Loucy (cell line): Measurements from ENCODE around the gene ASB4.

Experiments
- H2AFZ ChIP-seq: fragments of 200-600 bp; sonication (generic); 2 replicates; pipeline ENCODE4 v1.6.0; 2016; ENCODE audit warnings: antibody characterized with exemption, mild to moderate bottlenecking, low read length, moderate library complexity
- H3F3A ChIP-seq: fragments of 200-600 bp; 2 replicates; pipeline ENCODE4 v1.6.0; 2016; ENCODE audit warnings: antibody characterized with exemption, low read depth, mild to moderate bottlenecking
- H3K27me3 ChIP-seq: fragments of 200-600 bp; sonication (generic); 2 replicates; pipeline ENCODE4 v1.6.1; 2014; ENCODE audit warnings: low read length, mild to moderate bottlenecking; ENCODE audit not compliant: insufficient read depth, poor library complexity, severe bottlenecking
- H3K36me3 ChIP-seq: fragments of 200-600 bp; sonication (generic); 2 replicates; pipeline ENCODE4 v1.6.1; 2016; ENCODE audit warnings: low read length; ENCODE audit not compliant: insufficient read depth
- H3K4me1 ChIP-seq: fragments of 200-600 bp; sonication (generic); 2 replicates; pipeline ENCODE4 v1.5.1; 2014; ENCODE audit warnings: low read length, mild to moderate bottlenecking; ENCODE audit not compliant: insufficient read depth, poor library complexity, severe bottlenecking
- H3K4me2 ChIP-seq: fragments of 200-600 bp; sonication (generic); 2 replicates; pipeline ENCODE4 v1.6.0; 2014; ENCODE audit warnings: antibody characterized with exemption, low read length, low read depth, mild to moderate bottlenecking; ENCODE audit not compliant: poor library complexity, severe bottlenecking
- H3K4me3 ChIP-seq: fragments of 200-600 bp; sonication (generic); 2 replicates; pipeline ENCODE4 v1.5.1; 2014; ENCODE audit warnings: low read length, mild to moderate bottlenecking, mixed read lengths; ENCODE audit not compliant: poor library complexity, severe bottlenecking
- H3K79me2 ChIP-seq: fragments of 200-600 bp; sonication (generic); 2 replicates; pipeline ENCODE4 v1.6.1; 2014; ENCODE audit warnings: low read length; ENCODE audit not compliant: insufficient read depth
- H3K9ac ChIP-seq: fragments of 200-600 bp; sonication (generic); 2 replicates; pipeline ENCODE4 v1.6.0; 2014; ENCODE audit warnings: mild to moderate bottlenecking, low read depth, low read length, moderate library complexity; ENCODE audit not compliant: poor library complexity, severe bottlenecking
- H3K9me2 ChIP-seq: fragments of 200-600 bp; sonication (generic); replicated peaks from 2 replicates; pipeline ENCODE4 v1.6.1; 2016; ENCODE audit warnings: low read depth, low read length, mixed read lengths
- H3K9me3 ChIP-seq: fragments of 200-600 bp; sonication (generic); 2 replicates; pipeline ENCODE4 v1.6.1; 2014; ENCODE audit warnings: mild to moderate bottlenecking, antibody characterized with exemption, low read length, low read depth; ENCODE audit not compliant: insufficient read depth
- H4K20me1 ChIP-seq: fragments of 200-600 bp; sonication (generic); 2 replicates; pipeline ENCODE4 v1.6.0; 2014; ENCODE audit warnings: antibody characterized with exemption, low read length, mild to moderate bottlenecking; ENCODE audit not compliant: insufficient read depth, poor library complexity, severe bottlenecking
- CTCF ChIP-seq: fragments of 200-600 bp; sonication (generic); conservative IDR thresholded peaks from 2 replicates; pipeline ENCODE4 v1.5.1; 2014; ENCODE audit warnings: mild to moderate bottlenecking, antibody characterized with exemption, low read length
- EZH2phosphoT487 ChIP-seq: fragments of 200-600 bp; IDR thresholded peaks from 2 replicates; pipeline ENCODE4 v1.6.1; 2018; ENCODE audit warnings: antibody characterized with exemption, mild to moderate bottlenecking, moderate library complexity, borderline replicate concordance

Gene ASB4

DNA sequence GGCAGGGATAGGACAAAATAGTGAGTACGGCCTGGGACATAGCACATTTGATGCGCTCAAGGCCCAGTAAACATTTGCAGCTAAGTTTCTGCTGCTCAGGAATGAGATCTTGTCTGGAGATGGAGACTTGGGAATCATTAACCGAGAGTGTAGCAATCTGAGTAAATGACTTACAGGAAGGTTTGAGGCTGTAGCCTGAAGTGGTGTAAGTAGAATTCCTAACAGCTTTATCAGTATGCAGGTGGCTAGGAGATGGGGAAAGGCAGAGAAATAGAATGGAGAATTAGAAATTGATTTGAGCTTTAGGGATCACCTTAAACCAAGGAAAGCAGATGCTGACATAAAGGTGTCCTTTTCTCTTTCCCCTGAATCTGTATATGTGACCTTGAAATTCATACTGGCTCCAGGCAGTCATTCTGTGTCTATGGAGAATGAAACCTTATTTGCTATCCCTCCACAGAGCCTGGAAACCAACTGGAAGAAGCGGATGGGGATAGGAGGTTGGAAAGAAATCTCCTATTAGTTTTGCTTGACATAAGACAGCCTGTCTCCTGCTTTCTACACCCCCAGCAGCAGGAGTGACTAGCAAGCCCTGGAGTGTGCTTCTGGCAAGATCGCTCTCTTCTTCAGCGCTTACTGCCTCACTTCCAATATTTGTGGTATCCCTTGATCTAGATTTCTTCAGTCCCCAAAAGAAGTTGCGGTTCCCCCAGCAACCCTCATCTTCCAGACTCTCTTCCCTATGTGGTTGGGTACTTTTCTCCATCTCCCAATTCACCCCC, 44.5 kb upstream of the ASB4 start:
- Histone ChIP-seq H3K4me2 (no peak overlapping the region), H3K4me1 (no peaks in the 10 kb centered on the region), H3K9ac (no peak overlapping the region), H3K27me3 (no peaks in the 10 kb centered on the region), H3K9me2 (no peaks in the 10 kb centered on the region), H3K79me2 (no peaks in the 10 kb centered on the region), H4K20me1 (no peaks in the 10 kb centered on the region), H3F3A (no peaks in the 10 kb centered on the region), H3K9me3 (no peaks in the 10 kb centered on the region), H2AFZ (no peak overlapping the region), H3K4me3 (no peak overlapping the region), H3K36me3 (no peaks in the 10 kb centered on the region)
- TF ChIP-seq EZH2phosphoT487 (no peak), CTCF (no peak)

DNA sequence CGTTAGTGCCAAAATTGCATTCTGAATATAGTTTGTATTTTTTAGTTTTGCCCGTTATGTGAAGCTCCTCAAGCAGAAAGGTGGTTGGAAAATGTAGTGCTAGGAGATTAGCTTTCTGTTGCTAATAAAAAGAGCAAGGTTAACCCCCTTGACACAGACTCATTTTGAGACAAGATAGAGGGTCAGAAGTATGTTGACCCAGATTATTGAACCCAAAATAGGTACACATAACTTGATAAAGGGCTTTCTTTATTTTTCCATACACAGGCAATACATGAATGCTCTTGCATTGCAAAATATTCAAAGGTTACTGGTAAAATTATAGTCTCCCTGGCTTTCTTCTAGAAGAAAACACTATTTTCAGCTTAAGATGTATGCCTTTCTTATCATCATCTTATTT, 40.9 kb upstream of the ASB4 start:
- no peak overlapping the region for H3K4me2 ChIP-seq
- no peaks in the 10 kb centered on the region for H4K20me1 ChIP-seq
- H3K9me3 ChIP-seq, result no peaks in the 10 kb centered on the region
- H3K4me1 ChIP-seq, result no peaks in the 10 kb centered on the region
- H3K4me3 ChIP-seq, result no peak overlapping the region
- H3K36me3 ChIP-seq, result no peaks in the 10 kb centered on the region
- H3K9ac ChIP-seq, result no peak overlapping the region
- no peaks in the 10 kb centered on the region for H3K9me2 ChIP-seq
- no peaks in the 10 kb centered on the region for H3K79me2 ChIP-seq
- no peaks in the 10 kb centered on the region for H3F3A ChIP-seq
- no peaks in the 10 kb centered on the region for H3K27me3 ChIP-seq
- no peak overlapping the region for H2AFZ ChIP-seq
- TF ChIP-seq EZH2phosphoT487 (no peak), CTCF (no peak)

DNA sequence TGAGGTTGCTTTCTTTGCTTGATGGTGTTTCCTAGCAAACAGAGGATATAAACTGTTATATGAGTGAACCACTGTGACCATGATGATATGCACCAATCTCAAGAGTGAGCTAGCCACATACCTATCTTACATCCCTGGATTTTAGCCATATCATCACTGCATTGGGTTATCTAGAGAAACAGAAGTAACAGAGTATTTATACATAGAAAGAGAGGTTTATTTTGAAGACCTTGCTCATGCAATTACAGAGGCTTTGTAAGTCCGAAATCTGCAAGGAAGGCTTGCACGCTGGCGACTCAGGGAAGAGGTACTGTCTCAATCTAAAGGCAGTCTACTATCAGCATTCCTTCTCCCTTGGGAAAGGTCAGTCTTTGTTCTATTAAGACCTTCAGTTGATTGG, 39.1 kb upstream of the ASB4 start:
- H3K27me3 ChIP-seq, result no peaks in the 10 kb centered on the region
- TF ChIP-seq CTCF, result no peak
- no peak for TF ChIP-seq EZH2phosphoT487
- H4K20me1 ChIP-seq, result no peaks in the 10 kb centered on the region
- H3K4me1 ChIP-seq, result no peaks in the 10 kb centered on the region
- H3K9me2 ChIP-seq, result no peaks in the 10 kb centered on the region
- H3K4me3 ChIP-seq, result no peak overlapping the region
- no peaks in the 10 kb centered on the region for H3F3A ChIP-seq
- H3K36me3 ChIP-seq, result no peaks in the 10 kb centered on the region
- no peak overlapping the region for H3K9ac ChIP-seq
- H3K4me2 ChIP-seq, result no peak overlapping the region
- H3K9me3 ChIP-seq, result no peaks in the 10 kb centered on the region
- H2AFZ ChIP-seq, result no peak overlapping the region
- H3K79me2 ChIP-seq, result no peaks in the 10 kb centered on the region
